ENCODE measurements around the gene JAK3.
"Not testable (repeated sequence)": the region's sequence is repeated elsewhere in the genome, so short reads cannot be mapped to it uniquely, and the experiment has no call there.

Gene JAK3

GRCh38 chr19:17802137-17802858 is 45.5 kb downstream of the JAK3 start:
- no peak for DNase-seq

- DNase-seq, result not testable (repeated sequence)
Observed at GRCh38 chr19:17798599-17798998, 49.2 kb downstream of the JAK3 start.

GRCh38 chr19:17797424-17798201 is 50.2 kb downstream of the JAK3 start:
- no peak for DNase-seq

GRCh38 chr19:17796838-17797423 is 50.9 kb downstream of the JAK3 start:
- DNase-seq, result no peak

GRCh38 chr19:17796013-17796837 is 51.6 kb downstream of the JAK3 start:
- no peak for DNase-seq

- DNase-seq, result no peak
Observed at GRCh38 chr19:17795495-17795856, 52.3 kb downstream of the JAK3 start.

- DNase-seq, result no peak
Observed at GRCh38 chr19:17794731-17795494, 52.9 kb downstream of the JAK3 start, which contains the start of gene B3GNT3. Gene B3GNT3 (plus strand): TSS chr19:17795138. CDS start chr19:17807808, 12,670 bp downstream.

GRCh38 chr19:17794412-17794730 is 53.4 kb downstream of the JAK3 start:
- no peak for DNase-seq

- no peak for DNase-seq
Observed at GRCh38 chr19:17790059-17790780, 57.6 kb downstream of the JAK3 start.

- no peak for DNase-seq
Observed at GRCh38 chr19:17788632-17789031, 59.1 kb downstream of the JAK3 start.

GRCh38 chr19:17787274-17787913 is 60.4 kb downstream of the JAK3 start:
- DNase-seq, result no peak

- no peak for DNase-seq
Observed at GRCh38 chr19:17784201-17785008, 63.4 kb downstream of the JAK3 start.

- DNase-seq, result not testable (repeated sequence)
Observed at GRCh38 chr19:17783721-17784120, 64.1 kb downstream of the JAK3 start.

- no peak for DNase-seq
Observed at GRCh38 chr19:17780781-17781180, 67.0 kb downstream of the JAK3 start.

- DNase-seq, result no peak
Observed at GRCh38 chr19:17778968-17779929, 68.5 kb downstream of the JAK3 start.

GRCh38 chr19:17778251-17778967 is 69.4 kb downstream of the JAK3 start:
- DNase-seq, result no peak

GRCh38 chr19:17777840-17778239 is 69.9 kb downstream of the JAK3 start:
- DNase-seq, result not testable (repeated sequence)
